AG04450 (cell line): ENCODE results near the gene TP53I11. TPM values are rescaled to one million over a fixed set of nuclear protein-coding genes. Genes with fewer than 3 reads are reported as not detected.

Source experiments
- CTCF ChIA-PET: fragments of 300-600, 350-600 bp; formaldehyde crosslinking; extraction: SDS; loops from one replicate; lab custom pipeline; 2022; ENCODE audit warnings: antibody characterized with exemption, inconsistent platforms; lab: Charles Lee
- POLR2A ChIA-PET: fragments of 350-600 bp; formaldehyde crosslinking; extraction: SDS; loops from one replicate; lab custom pipeline; 2021; ENCODE audit warnings: antibody characterized with exemption, inconsistent platforms; lab: Yijun Ruan, JAX
- DNase-seq: peaks from one replicate; pipeline ENCODE4 v3.0.0-alpha.2; 2011; ENCODE audit warnings: low read depth, low spot score
- H3K27ac ChIP-seq: one replicate; pipeline ENCODE4 v1.5.1; 2012; ENCODE audit warnings: low read depth, low read length, control low read depth
- H3K27me3 ChIP-seq: one replicate; pipeline ENCODE4 v1.6.0; 2012; ENCODE audit warnings: low read length; ENCODE audit not compliant: control insufficient read depth, insufficient read depth
- H3K4me3 ChIP-seq: 2 replicates; pipeline ENCODE4 v1.5.1; 2011; ENCODE audit warnings: mild to moderate bottlenecking, low read depth, low read length, control low read depth
- H3K9me3 ChIP-seq: 2 replicates; pipeline ENCODE4 v1.5.1; 2012; ENCODE audit warnings: low read length; ENCODE audit not compliant: control insufficient read depth, insufficient read depth
- polyA plus RNA-seq: library from polyadenylated mRNA; depleted of rRNA; stranded (reverse); fragments of >200 nt; gene quantifications from 2 replicates; pipeline ENCODE4 v1.2.3, GENCODE V29; 2011
- TF ChIP-seq, protein P1 (sequence below): IDR thresholded peaks from 2 replicates; pipeline ENCODE4 v1.5.1; 2011; ENCODE audit warnings: low read depth, low read length, control low read depth, inconsistent platforms

TP53I11 gene
- polyA plus RNA-seq, 1 experiment = 6.3 TPM

DNA sequence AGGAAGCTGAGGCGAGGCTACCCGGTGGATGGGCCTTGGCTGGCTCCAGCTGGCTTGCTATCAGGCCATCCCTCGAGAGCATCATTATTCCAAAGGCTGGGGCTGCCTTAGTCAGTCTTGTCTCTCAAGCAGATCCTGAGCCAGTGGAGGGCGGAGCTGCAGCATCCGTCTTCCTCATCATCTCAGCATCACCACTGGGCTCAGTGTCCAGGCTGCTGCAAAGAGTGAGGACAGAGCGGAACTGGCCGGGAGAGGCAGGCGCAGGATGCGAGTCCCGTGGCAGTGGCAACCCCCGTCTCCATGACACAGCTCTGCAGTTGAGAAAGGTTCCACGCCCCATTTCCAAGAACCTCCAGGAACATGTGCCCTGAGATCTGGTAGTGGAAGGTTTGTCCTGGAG is 4.4 kb downstream of the TP53I11 start:
- CTCF ChIA-PET = interaction anchor here (1.0 to 3.7 kb wide), 3 partner anchors 9 to 158 kb away, joined by 3 to 30 read pairs (median 17); no protein-coding TSS in a partner anchor
- DNase-seq = no peak
- Histone ChIP-seq H3K4me3 (no peak overlapping the region), H3K27ac (no peak overlapping the region), H3K27me3 (peaks cover 29% of the 10 kb centered on the region), H3K9me3 (peaks cover 5% of the 10 kb centered on the region; the same call in 1 of the 2 replicates)
- TF ChIP-seq, protein P1, sequence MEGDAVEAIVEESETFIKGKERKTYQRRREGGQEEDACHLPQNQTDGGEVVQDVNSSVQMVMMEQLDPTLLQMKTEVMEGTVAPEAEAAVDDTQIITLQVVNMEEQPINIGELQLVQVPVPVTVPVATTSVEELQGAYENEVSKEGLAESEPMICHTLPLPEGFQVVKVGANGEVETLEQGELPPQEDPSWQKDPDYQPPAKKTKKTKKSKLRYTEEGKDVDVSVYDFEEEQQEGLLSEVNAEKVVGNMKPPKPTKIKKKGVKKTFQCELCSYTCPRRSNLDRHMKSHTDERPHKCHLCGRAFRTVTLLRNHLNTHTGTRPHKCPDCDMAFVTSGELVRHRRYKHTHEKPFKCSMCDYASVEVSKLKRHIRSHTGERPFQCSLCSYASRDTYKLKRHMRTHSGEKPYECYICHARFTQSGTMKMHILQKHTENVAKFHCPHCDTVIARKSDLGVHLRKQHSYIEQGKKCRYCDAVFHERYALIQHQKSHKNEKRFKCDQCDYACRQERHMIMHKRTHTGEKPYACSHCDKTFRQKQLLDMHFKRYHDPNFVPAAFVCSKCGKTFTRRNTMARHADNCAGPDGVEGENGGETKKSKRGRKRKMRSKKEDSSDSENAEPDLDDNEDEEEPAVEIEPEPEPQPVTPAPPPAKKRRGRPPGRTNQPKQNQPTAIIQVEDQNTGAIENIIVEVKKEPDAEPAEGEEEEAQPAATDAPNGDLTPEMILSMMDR = no peak
- POLR2A ChIA-PET = no interaction called here

DNA sequence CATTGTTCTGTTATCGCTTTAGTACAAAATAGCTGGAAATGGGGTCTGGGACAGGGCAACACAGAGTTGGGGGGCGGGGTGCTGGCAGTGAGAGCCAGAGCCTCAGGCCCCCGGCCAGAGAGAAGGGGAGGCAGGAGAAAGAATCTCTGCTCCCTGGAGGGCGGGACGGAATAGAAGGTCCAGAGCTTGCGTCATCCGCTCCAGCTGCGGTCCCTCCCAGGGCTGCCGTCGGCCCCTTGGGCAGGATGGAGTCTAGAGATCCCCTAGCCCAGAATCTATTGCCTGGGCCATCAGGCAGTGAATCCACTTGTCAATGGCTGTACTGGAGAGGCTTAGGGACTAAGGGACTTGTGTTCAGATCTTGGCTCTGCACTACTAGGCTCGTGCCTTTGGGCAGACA is 5.0 kb downstream of the TP53I11 start:
- ChIA-PET CTCF (interaction anchor here (0.8 to 3.7 kb wide), 4 partner anchors 9 to 386 kb away, joined by 3 to 30 read pairs (median 10); no protein-coding TSS in a partner anchor), POLR2A (no interaction called here)
- no peak for DNase-seq
- TF ChIP-seq, protein P1 = no peak
- Histone ChIP-seq H3K4me3 (no peak overlapping the region), H3K9me3 (peaks cover 5% of the 10 kb centered on the region; the same call in 1 of the 2 replicates), H3K27me3 (peaks cover 29% of the 10 kb centered on the region), H3K27ac (no peak overlapping the region)

DNA sequence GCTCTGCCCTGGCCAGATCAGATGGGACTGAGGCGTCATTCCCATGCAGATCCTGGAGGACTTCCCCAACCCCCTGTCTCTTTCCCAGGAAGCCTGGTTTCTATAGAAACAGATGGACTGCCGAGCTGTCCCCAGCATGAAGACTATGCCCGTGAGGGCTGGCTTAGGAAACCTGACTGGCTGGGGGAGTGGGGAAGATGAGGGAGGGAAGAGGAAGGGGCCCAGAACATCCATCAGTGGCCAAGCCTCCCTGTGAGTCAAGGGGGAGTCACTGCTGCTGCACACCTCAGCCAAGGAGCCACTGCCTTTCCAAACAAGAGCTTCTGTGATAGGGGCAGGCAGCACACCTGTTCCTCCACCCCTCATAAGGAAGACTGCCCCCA is 5.8 kb downstream of the TP53I11 start:
- H3K4me3 ChIP-seq = no peak overlapping the region
- no peak overlapping the region for H3K27ac ChIP-seq
- H3K9me3 ChIP-seq = peaks cover 5% of the 10 kb centered on the region; the same call in 1 of the 2 replicates
- CTCF ChIA-PET = interaction anchor here (0.8 to 3.7 kb wide), 4 partner anchors 9 to 387 kb away, joined by 3 to 30 read pairs (median 12); no protein-coding TSS in a partner anchor
- TF ChIP-seq, protein P1 = no peak
- H3K27me3 ChIP-seq = peaks cover 26% of the 10 kb centered on the region
- POLR2A ChIA-PET = no interaction called here
- DNase-seq = no peak

DNA sequence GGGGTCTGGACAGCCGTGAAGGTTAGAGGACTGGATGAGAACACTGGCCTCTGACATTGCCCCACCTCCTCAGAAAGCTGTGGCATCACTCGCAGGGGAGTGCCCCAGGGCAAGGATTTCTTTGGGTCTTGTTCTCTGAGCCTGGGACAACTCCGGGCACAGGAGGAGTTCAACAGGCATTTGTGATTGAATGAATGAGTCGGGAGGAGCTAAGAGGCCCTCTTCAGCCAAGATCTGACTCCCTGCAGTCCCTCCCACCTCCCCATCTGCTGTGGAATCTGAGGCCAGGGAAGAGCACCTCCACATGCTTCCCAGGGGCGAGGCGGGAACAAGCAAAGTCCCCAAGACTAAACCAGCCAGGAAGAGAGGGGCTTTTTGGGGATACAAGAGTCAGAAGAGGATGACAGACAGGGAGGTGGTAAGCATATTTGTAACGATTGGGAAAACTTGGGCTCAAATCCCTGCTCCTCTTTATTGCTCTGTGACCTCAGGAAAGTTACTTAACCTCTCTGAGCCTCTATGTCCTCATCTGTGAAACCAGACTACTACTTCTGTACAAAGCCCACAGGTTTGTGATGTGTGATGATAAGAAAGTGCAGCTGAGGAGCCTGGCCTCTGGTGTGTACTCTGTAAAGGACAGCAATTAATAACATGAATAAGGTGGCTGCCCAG is 6.4 kb downstream of the TP53I11 start:
- POLR2A ChIA-PET = no interaction called here
- Histone ChIP-seq H3K4me3 (no peak overlapping the region), H3K27me3 (peaks cover 26% of the 10 kb centered on the region), H3K9me3 (peaks cover 5% of the 10 kb centered on the region; the same call in 1 of the 2 replicates), H3K27ac (no peak overlapping the region)
- TF ChIP-seq, protein P1 = no peak
- no peak for DNase-seq
- CTCF ChIA-PET = interaction anchor here (0.8 to 3.7 kb wide), 4 partner anchors 8 to 166 kb away, joined by 3 to 30 read pairs (median 12); no protein-coding TSS in a partner anchor

DNA sequence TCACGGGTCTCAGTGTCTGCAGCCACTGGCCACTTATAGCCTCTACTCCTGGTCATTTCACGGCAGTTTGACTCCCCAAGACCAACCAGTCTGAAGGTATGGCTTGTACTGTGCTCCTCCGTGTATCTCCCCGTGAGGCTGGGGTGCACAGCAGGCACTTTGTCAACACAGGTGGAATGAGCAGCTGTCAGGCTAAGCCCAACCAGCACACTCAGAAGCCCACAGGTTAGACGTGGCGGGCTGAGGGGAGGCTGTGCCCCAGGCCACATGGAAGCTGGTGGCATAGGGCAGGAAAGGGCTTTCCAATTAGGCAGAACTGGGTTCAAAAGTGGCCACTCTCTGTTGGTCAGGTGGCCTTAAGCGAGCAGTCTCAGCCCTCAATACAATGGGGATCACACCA is 7.0 kb downstream of the TP53I11 start:
- TF ChIP-seq, protein P1 = no peak
- Histone ChIP-seq H3K27ac (no peak overlapping the region), H3K4me3 (no peak overlapping the region), H3K27me3 (peaks cover 21% of the 10 kb centered on the region), H3K9me3 (no peaks in the 10 kb centered on the region)
- CTCF ChIA-PET = interaction anchor here (0.8 to 3.7 kb wide), 4 partner anchors 12 to 167 kb away, joined by 3 to 30 read pairs (median 6); no protein-coding TSS in a partner anchor
- POLR2A ChIA-PET = no interaction called here
- no peak for DNase-seq
